Adipose tissue (tissue), 3 donors: ENCODE results near the gene MYT1. TPM values are rescaled to one million over a fixed set of nuclear protein-coding genes. Genes with fewer than 3 reads are reported as not detected.
"Not testable (repeated sequence)": the region's sequence is repeated elsewhere in the genome, so short reads cannot be mapped to it uniquely, and the experiment has no call there.

Experiments used
- H3K27ac ChIP-seq: one replicate; pipeline ENCODE4 v1.5.1; 2013; ENCODE audit warnings: low read depth, low read length
- WGBS, 3 donors: extraction: QIAGEN DNeasy Blood & Tissue Kit; methylation state at CpG; one replicate each; pipeline ENCODE4 v1.1.7; 2013; 5-methylcytosine and 5-hydroxymethylcytosine counted together
- polyA plus RNA-seq, 3 donors: library from polyadenylated mRNA; stranded (reverse); fragments of 200-250 nt; gene quantifications; one replicate each; pipeline ENCODE4 v1.2.3, GENCODE V29; 2013
- donor health status: healthy with polysubstance abuse.
- donor health status: Bipolar disorder and iron deficiency.
- donor health status: healthy.

The MYT1 gene
- polyA plus RNA-seq, 3 donors = 0.25 TPM; not detected in 2

GRCh38 chr20:64160526-64161355 lies 3.5 kb upstream of the MYT1 start:
- 44 to 58% (median 57%) methylated on average over 32 of the region's 32 CpGs for WGBS, 3 donors

GRCh38 chr20:64161356-64162238 lies 2.7 kb upstream of the MYT1 start:
- no peak overlapping the region for H3K27ac ChIP-seq
- 13 to 19% (median 17%) methylated on average over 33 of the region's 33 CpGs for WGBS, 3 donors

More at GRCh38 chr20:64160526-64161355, 3.5 kb upstream of the MYT1 start:
- no peak overlapping the region for H3K27ac ChIP-seq

- no peak overlapping the region for H3K27ac ChIP-seq
- 46 to 52% (median 49%) methylated on average over 23 of the region's 23 CpGs for WGBS, 3 donors
Observed at GRCh38 chr20:64162239-64162910, 1.9 kb upstream of the MYT1 start.

- 78 to 89% (median 88%) methylated on average over 5 of the region's 5 CpGs for WGBS, 3 donors
- no peak overlapping the region for H3K27ac ChIP-seq
Observed at GRCh38 chr20:64163776-64164122, 503 bp upstream of the MYT1 start.

- 58 to 73% (median 73%) methylated on average over 14 of the region's 14 CpGs for WGBS, 3 donors
- no peak overlapping the region for H3K27ac ChIP-seq
Observed at GRCh38 chr20:64165866-64166600, 1.8 kb downstream of the MYT1 start.

GRCh38 chr20:64166721-64167615 lies 2.7 kb downstream of the MYT1 start:
- no peak overlapping the region for H3K27ac ChIP-seq
- 57 to 68% (median 64%) methylated on average over 18 of the region's 18 CpGs for WGBS, 3 donors

- no peak overlapping the region for H3K27ac ChIP-seq
- WGBS, 3 donors = 46 to 62% (median 59%) methylated on average over 11 of the region's 11 CpGs
Observed at GRCh38 chr20:64167676-64168075, 3.4 kb downstream of the MYT1 start.

- no peak overlapping the region for H3K27ac ChIP-seq
- 62 to 64% (median 64%) methylated on average over 12 of the region's 12 CpGs for WGBS, 3 donors
Observed at GRCh38 chr20:64168381-64169090, 4.3 kb downstream of the MYT1 start.

GRCh38 chr20:64169091-64169560 lies 4.9 kb downstream of the MYT1 start:
- 82 to 87% (median 86%) methylated on average over 10 of the region's 10 CpGs for WGBS, 3 donors
- no peak overlapping the region for H3K27ac ChIP-seq

GRCh38 chr20:64171211-64171610 lies 7.0 kb downstream of the MYT1 start:
- no peak overlapping the region for H3K27ac ChIP-seq
- WGBS, 3 donors = 79 to 86% (median 79%) methylated on average over 8 of the region's 8 CpGs

GRCh38 chr20:64173116-64173515 lies 8.9 kb downstream of the MYT1 start:
- WGBS, 3 donors = 76 to 85% (median 76%) methylated on average over 4 of the region's 4 CpGs
- no peak overlapping the region for H3K27ac ChIP-seq

- 29 to 45% (median 34%) methylated on average over 11 of the region's 11 CpGs for WGBS, 3 donors
- no peak overlapping the region for H3K27ac ChIP-seq
Observed at GRCh38 chr20:64176551-64176950, 12.3 kb downstream of the MYT1 start.

GRCh38 chr20:64176971-64177370 lies 12.7 kb downstream of the MYT1 start:
- 30 to 48% (median 31%) methylated on average over 2 of the region's 2 CpGs for WGBS, 3 donors

GRCh38 chr20:64177384-64177783 lies 13.1 kb downstream of the MYT1 start:
- 45 to 52% (median 51%) methylated on average over 8 of the region's 8 CpGs for WGBS, 3 donors
- H3K27ac ChIP-seq = no peak overlapping the region

More at GRCh38 chr20:64176971-64177370, 12.7 kb downstream of the MYT1 start:
- no peak overlapping the region for H3K27ac ChIP-seq

GRCh38 chr20:64177787-64178186 lies 13.5 kb downstream of the MYT1 start:
- 80 to 89% (median 84%) methylated on average over 4 of the region's 4 CpGs for WGBS, 3 donors
- no peak overlapping the region for H3K27ac ChIP-seq

- 84 to 94% (median 91%) methylated on average over 20 of the region's 20 CpGs for WGBS, 3 donors
- H3K27ac ChIP-seq = not testable (repeated sequence)
Observed at GRCh38 chr20:64178925-64179324, 14.7 kb downstream of the MYT1 start.

- WGBS, 3 donors = 75 to 91% (median 87%) methylated on average over 6 of the region's 6 CpGs
- H3K27ac ChIP-seq = no peak overlapping the region
Observed at GRCh38 chr20:64179805-64180204, 15.6 kb downstream of the MYT1 start.
